Lower leg skin (tissue), 4 donors: ENCODE results near the gene ABCC8. TPM values are rescaled to one million over a fixed set of nuclear protein-coding genes. Genes with fewer than 3 reads are reported as not detected.

Source experiments
- DNase-seq, 2 donors: peaks; one replicate each; pipeline ENCODE4 v3.0.0-alpha.2; 2019; ENCODE audit warnings: low spot score in 2 of 2
- H3K4me3 ChIP-seq: fragments of 200-600 bp; sonication (generic); 2 replicates; pipeline ENCODE4 v1.5.1; 2017; ENCODE audit warnings: mild to moderate bottlenecking, low read depth; ENCODE audit not compliant: poor library complexity, severe bottlenecking
- POLR2A ChIP-seq, 2 donors: fragments of 450-650 bp; IDR thresholded peaks; one replicate each; pipeline ENCODE4 v1.6.1; 2016 to 2017; ENCODE audit warnings: antibody characterized with exemption in 2 of 2, mild to moderate bottlenecking in 1 of 2, moderate library complexity in 1 of 2
- WGBS, 2 donors: methylation state at CpG; one replicate each; pipeline ENCODE4 v1.1.5; 2018; 5-methylcytosine and 5-hydroxymethylcytosine counted together
- intact Hi-C: fragments of 100-400 bp; cut with DNase I; formaldehyde crosslinking; loops from one replicate; pipeline ENCODE4 v1.15.0; 2023; ENCODE audit warnings: low total_unique reads
- total RNA-seq, 4 donors: library from RNA; depleted of rRNA; stranded (reverse); fragments of >200 nt; gene quantifications; one replicate each; pipeline ENCODE4 v1.1.0, GENCODE V29; 2016
- TF ChIP-seq, protein P1 (sequence below), 3 donors: fragments of 450-650 bp; IDR thresholded peaks; one replicate each; pipeline ENCODE4 v1.5.1; 2016; ENCODE audit warnings: antibody characterized with exemption in 3 of 3, mild to moderate bottlenecking in 3 of 3, moderate library complexity in 2 of 3

ABCC8 gene
- total RNA-seq, 4 donors from 2014 or later: 0.11 to 0.34 (median 0.26) TPM; not detected in 1

DNA sequence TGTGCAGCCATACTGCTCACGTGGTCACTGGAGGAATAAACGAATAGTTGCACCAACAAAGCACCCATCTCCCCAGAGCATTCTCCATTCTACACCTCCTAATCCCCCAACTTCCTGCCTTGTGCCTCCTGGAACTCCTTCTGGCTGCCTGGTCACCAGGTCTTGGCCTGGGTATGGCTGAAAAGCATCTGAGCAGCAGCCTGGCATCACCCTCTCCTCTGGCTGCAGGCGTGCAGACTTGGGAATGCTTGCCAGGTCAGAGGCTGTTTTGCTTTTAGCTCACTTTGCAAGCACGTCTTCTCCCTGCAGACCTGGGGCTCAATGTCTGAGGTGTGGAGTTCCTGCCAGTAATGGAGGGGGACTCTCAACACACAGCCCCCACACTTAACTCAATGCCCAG is 54.9 kb downstream of the ABCC8 start:
- no peak overlapping the region for H3K4me3 ChIP-seq
- intact Hi-C loops: no loop called here
- 51 to 52% methylated on average over 4 of the region's 4 CpGs for WGBS, 2 donors
- TF ChIP-seq, protein P1, sequence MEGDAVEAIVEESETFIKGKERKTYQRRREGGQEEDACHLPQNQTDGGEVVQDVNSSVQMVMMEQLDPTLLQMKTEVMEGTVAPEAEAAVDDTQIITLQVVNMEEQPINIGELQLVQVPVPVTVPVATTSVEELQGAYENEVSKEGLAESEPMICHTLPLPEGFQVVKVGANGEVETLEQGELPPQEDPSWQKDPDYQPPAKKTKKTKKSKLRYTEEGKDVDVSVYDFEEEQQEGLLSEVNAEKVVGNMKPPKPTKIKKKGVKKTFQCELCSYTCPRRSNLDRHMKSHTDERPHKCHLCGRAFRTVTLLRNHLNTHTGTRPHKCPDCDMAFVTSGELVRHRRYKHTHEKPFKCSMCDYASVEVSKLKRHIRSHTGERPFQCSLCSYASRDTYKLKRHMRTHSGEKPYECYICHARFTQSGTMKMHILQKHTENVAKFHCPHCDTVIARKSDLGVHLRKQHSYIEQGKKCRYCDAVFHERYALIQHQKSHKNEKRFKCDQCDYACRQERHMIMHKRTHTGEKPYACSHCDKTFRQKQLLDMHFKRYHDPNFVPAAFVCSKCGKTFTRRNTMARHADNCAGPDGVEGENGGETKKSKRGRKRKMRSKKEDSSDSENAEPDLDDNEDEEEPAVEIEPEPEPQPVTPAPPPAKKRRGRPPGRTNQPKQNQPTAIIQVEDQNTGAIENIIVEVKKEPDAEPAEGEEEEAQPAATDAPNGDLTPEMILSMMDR (IDR thresholded peaks at IDR 0.05): no peak
- no peak for TF ChIP-seq POLR2A (IDR thresholded peaks at IDR 0.05)
- DNase-seq: no peak

DNA sequence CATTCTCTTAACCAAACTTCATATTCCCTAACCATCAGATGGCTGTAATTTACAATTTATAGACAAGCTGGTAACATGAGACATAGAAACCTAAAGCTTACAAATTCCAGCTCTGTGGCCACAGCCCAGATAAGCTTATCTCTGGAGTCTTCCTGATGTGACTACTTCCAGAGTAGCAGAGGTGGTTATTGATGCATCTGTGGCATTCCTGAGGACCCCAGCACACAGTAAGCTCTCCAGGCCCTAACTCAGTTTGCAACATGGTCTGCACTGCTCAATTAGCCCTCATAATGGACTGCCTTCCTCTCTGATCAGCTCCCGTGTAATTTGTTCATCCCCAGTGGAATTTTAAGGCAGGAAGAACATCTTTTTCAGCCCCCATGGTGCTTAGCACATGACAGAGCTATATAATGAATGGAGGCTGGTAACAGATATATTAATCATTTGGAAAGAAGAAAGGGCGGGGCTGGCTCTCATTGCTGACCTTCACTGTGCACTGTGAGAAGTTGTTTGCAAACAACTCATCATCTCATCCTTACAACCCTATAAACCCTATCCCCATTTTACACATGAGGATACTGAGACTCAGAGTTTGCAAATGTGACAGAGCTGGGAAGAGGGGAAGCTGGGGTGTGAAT is 58.1 kb downstream of the ABCC8 start:
- intact Hi-C loops: no loop called here
- WGBS, 2 donors: 48 to 60% methylated on average over 2 of the region's 2 CpGs
- no peak overlapping the region for H3K4me3 ChIP-seq
- TF ChIP-seq, protein P1 (IDR thresholded peaks at IDR 0.05): no peak
- TF ChIP-seq POLR2A (IDR thresholded peaks at IDR 0.05): no peak
- DNase-seq: no peak

DNA sequence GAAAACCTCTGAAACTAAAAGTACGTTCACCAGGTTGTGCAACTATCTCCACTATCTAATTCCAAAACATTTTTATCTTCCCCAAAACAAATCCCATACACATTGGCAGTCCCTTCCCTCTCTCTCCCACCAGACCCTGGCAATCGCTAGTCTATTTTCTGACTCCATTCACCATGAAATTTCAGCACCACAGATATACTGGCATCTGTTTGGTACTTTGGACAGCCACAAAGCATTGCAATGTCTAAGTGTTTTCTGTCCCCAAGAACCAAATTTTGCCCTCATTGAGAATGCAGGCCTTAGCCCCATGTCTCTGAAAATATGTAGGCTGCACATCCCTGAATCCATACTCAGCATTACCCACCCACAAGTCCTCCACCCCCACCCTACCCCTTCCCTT is 60.2 kb downstream of the ABCC8 start:
- no peak for DNase-seq
- TF ChIP-seq POLR2A (IDR thresholded peaks at IDR 0.05): no peak
- TF ChIP-seq, protein P1 (IDR thresholded peaks at IDR 0.05): no peak
- intact Hi-C loops: no loop called here
- no peak overlapping the region for H3K4me3 ChIP-seq
- 66 to 78% methylated on average over 2 of the region's 2 CpGs for WGBS, 2 donors

DNA sequence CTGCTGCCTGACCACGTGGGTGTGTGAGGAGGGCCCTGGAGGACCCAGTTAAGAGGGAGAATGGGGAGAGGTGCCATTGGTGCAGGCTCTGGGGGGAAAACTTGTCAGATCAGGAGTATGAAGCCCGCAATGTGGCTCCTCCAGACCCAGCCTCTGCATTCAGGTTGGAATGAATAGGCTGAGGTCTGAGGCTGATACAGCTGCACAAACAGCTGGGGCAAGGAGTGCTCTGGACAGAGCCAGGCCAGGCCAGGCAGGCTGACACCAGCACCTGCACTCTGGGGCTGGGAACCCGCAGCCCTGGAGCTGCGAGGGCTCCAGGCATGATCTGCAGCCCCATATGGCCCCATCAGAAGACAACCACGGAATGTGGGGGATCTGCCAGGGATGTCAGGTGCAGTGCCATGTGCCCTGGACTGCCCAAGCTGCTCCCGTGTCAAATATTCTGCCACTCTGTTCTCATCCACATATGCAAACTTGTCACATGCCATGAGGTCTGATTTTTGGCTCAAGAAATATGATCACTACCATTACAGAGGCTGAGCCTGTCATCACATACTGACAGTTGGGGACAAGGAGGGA is 61.0 kb downstream of the ABCC8 start:
- TF ChIP-seq, protein P1 (IDR thresholded peaks at IDR 0.05): no peak
- no peak for TF ChIP-seq POLR2A (IDR thresholded peaks at IDR 0.05)
- intact Hi-C loops: no loop called here
- no peak overlapping the region for H3K4me3 ChIP-seq
- whole genome bisulfite sequencing, 2 donors: 59 to 75% methylated on average over 6 of the region's 6 CpGs
- DNase-seq: no peak

DNA sequence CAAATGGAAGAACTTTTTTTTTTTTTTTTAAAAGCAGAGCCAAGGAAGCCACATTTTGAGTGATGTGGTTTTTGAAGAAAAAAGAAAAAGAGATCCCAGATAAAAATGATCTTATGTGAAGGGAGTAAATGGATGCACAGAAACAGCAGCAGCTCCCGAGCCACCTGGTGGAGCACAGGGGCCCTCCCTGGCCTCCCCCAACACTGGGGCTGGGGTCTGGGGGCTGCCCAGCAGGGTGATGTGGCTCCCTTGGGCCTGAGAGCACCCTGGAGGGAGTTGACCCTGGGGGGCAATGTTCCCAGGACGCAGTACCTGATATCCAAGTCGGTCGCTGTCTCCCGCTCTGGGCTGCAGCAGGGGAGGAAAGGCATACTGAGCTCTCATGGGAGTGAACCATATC is 61.7 kb downstream of the ABCC8 start:
- WGBS, 2 donors: 84 to 89% methylated on average over 5 of the region's 5 CpGs
- intact Hi-C loops: no loop called here
- no peak overlapping the region for H3K4me3 ChIP-seq
- no peak for DNase-seq
- TF ChIP-seq, protein P1 (IDR thresholded peaks at IDR 0.05): no peak
- TF ChIP-seq POLR2A (IDR thresholded peaks at IDR 0.05): no peak
